Measurements from ENCODE around the gene EMP1.

EMP1 gene

DNA sequence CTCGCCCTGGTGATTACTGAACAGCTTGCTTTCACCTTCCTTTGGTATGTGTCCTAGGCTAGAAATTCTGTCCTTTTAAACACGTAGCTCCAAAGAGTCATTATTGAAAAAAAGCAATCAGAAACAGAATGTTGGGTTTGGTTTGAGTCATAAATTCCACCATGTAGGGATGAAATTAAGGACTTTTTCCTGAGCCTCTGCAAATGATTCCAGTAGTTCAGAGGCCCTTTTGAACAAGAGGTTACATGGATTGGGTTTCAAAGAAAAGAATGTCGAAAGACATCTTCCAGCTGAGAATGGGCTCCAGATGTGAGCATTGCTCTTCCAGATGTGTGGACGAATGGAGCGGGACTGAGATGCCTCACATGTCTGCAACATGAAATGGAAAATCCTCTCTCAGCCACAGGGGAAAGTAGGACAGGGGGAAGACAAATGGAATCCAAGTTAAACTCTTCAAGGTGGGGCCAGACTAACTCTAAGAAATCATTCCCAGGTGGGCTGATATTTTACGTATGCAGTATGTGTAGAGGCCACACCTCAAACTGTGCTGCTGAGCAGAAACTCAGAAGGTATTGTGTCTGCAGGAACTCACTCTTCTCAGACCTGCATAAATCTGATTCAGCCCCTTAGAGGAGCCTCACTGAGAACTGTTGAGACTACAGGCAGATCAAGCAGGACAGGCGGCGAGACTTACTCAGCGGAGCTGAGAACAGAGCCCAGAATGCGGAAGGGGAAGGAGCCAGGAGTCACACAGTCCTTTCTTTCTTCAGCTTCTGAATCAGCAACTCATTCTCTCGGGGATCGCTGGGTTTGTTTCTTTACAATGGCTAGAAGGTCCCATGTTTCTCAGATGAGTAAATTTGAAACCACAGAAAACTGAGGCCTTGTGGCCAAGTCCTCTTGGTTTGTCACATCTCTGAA is 23.3 kb upstream of the EMP1 start:
- peak; percentile 73 for DNase-seq (ENCODE audit: low spot score)

DNA sequence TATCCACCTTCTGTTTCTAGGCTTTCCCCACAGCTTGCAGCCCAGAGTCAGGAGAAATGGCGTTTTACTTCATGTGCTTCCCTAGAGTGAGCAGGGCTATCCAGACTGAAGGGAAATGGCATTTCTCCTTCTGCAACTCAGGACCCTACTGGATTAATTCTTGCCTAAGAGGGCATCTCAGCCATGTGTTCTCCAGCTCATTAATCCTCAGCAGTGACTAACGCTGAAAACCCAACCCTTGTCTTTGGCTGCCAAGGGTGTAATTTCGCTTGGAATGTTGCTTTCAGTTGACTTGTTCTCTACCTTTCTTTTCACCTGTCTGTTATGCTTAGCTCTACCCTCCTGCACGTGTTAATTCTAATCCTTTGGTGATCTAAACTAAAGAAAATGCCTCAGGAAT is 21.0 kb upstream of the EMP1 start:
- DNase-seq (ENCODE audit: low spot score), result peak; percentile 65

DNA sequence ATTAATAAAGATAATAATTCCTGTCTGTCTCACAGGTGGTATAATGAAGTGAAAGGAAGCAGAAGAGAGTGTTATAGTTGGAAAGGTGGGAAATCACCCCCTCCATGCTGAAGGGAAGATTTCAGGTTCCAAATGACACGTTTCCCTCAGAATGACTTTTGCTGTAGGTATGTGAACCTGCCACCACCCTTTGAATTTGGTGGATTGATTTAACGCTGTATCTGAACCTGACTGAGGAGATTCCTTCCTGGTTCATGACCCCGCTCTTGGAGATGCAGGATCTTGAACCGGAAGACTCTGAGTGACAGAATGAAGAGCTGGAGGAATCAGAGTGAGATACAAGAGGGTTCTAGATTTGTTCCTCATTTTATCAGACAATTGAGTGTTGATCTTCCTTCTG is 20.3 kb upstream of the EMP1 start:
- no peak for DNase-seq (ENCODE audit: low spot score)

DNA sequence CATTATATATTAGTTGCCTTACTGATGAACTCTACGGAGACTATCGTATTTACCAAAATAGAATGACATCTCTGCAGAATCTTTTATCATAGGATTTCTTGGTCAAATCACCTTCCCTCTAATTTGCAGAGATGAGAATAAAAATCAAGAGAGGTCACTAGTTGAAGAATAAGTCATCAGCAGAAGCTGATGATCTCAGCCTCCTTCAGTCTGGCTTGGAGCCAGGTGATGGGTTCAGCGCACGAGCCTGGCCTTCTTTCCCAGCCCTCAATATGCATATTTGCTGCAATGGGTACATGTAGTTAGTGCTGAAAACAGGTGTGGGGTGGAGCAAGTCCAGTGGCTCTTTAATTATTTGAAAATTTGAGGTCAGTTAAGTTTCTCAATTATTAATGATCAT is 19.2 kb upstream of the EMP1 start:
- no peak for DNase-seq (ENCODE audit: low spot score)

DNA sequence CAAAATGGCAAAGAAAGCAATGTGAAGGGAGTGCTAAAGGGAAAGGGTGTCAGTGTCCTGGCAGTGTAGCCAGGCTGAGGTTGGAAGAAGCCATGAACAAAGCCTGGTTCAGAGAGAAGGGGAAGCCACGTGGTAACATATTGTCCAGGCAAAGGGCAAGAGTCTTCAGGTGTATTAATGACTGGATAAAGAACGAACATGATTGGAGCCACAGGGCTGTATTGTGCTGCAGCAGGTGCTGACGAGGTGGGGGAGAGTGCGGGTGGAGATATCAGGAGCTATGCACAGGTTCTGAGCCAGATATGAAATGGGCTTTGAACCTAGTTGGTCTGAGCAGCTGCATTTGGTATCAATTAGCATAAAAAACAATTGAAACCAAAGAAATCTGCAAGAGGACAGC is 18.6 kb upstream of the EMP1 start:
- DNase-seq (ENCODE audit: low spot score), result no peak

DNA sequence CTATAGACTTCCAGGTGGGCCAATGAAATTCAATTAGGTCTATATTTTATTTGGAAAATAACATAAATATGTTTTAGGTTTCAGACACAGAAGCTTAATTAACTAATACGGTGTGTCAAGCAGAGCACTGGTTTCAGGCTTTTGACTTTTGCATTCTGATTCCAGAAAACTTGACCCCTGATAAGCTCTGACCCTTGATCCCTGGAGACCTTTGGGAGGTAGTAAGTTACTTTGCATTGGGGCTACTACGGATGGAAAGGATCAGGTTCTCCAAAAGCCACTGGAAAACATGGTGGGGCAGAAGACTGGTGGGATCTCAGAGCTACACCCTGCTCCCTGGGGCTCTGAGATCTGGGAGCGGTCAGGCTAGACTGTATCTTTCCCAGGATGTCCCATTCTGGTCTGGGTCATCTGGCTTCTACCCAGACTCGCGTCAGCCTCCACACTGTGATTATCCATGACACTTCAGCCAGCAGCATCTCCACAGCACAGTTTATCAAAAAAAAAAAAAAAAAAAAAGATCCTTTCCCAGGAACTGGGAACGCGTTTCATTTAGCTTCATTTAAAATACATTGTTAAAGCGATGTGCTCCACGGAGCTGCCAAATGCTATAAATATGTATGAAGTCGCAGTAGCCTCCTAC is 17.8 kb upstream of the EMP1 start:
- DNase-seq (ENCODE audit: low spot score), result no peak

DNA sequence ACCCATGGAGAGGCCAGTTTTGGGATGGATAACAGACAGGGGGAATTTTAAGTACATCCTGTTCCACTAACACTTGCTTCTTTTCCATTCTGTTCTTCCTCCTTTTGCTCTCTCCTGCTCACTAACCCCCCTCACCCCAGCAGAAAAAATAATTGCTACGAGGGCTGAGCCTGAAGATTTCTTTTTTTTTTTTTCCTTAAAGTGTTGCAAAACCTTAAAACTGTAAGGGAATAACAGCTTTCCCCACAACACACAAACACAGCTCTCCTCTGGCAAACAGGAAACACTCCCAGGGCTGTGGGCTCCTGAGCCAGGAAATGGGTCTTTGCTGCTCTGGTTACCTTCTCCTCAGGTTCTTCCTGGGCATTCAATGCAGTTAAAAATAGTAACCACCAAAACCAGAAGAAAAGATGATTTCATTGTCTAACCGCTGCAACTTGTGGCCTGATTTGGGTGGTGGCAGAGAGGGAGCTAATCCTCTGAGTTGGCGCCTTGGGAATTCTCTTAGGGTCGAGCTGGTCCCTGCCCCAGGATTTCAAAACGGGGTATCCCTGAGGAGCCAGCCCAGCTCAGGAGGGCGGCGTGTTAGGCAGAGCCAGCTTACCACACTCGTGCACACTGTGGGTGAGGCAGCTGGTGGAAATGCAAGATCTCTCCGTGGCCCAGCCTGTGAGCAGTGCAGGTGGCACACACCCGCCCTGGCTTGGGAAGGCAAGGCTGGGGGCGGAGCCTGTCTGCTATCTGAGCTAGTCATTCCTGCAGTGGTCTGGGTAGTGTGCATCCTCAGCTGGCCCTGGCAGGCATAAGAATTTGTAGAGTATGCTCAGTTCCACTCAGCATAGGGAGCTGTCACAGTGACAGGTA is 17.1 kb upstream of the EMP1 start:
- DNase-seq (ENCODE audit: low spot score), result peak; percentile 56

DNA sequence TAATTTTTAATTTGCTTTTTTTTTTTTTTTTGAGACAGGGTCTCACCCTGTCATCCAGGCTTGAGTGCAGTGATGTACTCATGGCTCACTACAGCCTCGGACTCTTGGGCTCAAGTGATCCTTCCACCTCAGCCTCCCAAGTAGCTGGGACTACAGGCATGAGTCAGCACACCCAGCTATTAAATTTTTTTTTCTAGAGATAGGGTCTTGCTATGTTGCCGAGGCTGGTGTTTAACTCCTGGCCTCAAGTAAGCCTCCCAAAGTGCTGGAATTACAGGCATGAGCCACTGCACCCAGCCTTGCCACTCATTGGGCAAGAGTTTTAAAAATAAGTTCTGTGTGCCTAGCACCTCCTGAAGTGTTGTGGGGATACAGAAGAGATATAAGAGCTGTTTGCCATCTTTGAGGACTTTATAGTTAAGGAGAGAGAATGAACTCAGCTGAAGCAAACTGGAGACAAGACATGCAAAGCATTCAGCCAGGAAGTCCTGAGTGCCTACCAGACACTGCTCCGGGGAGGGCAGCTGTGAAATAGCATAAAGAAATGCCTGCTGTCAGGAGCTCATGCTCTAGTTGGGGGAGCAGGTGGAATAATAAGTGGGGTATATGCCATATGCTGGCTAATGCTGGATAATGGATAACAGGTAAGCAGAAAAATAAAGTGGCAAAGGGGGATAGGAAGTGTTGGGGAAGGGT is 15.0 kb upstream of the EMP1 start:
- no peak for DNase-seq (ENCODE audit: low spot score)

DNA sequence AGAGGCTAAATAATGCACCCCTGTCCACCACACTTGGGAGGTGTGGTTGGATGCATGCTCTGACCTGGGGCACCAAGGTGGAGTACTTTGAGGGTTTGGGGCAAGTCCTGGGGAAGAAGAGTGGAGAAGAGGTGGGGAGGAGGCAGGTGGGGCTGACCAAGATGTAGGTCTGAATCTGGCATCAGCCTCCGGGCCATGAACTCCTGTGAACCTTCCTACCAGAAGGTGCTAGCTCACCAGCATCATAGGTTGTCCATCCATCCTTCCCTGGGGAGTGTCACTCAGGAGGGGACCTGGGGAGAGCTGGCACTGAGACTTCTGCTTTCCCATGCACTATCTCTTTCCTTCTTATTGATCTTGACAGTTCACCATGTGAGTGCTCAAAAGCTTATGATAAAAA is 13.6 kb upstream of the EMP1 start:
- no peak for DNase-seq (ENCODE audit: low spot score)

DNA sequence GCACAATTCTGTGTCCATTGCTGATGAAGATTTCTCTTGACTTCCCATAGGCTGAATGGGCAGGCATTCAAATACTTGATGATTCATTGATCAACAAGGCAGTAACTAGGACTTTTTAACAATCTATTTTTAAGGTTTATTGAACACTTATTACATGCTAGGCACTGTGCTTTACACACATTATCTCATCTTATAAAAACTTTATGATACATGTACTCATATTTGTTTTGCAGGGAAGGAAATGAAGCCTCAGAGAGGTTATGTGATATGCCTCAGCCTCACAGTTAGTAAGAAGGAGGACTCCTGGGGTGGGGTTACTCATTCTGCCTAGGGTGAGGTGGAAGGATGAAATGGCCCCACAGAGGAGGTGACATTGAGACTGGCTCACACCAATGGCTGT is 12.9 kb upstream of the EMP1 start:
- DNase-seq (ENCODE audit: low spot score), result no peak

DNA sequence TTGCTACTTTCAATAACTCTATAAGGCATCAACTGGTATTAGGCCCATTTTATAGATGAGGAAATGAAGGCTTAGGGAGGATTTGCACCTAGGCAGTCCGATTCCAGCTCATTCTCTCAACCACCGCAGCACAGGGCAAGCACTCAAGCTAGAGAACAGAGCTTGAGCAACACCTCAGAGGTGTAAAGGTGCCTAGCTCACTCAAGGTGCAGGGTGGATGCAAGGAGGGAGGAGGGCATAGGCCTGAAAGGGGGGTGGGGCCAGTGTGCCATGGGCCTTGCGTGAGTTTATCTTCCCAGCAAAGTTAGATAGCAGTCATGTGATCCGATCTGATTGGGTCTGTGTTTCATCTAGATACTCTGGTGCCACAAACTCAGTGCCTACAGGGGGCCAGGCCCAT is 10.2 kb upstream of the EMP1 start:
- no peak for DNase-seq (ENCODE audit: low spot score)

DNA sequence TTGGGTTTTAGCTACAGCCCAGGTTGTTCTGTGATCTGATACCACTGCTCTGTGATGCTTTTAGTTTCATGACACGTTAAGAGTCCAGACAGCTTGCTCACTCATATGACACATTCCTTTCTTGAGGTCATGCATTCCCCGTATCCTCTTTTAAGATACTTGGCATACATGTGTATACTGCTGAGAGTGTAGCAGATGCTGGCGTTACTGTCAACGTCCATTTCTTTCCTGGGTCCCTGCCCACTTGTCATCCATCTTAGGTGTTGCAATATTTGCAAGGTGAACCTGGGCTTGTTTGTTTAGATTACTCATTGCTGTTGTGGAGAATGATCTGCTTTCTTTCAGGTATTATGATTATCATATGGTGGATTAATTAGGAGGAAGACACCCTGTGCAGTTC is 9.1 kb upstream of the EMP1 start:
- DNase-seq (ENCODE audit: low spot score), result peak; percentile 68

DNA sequence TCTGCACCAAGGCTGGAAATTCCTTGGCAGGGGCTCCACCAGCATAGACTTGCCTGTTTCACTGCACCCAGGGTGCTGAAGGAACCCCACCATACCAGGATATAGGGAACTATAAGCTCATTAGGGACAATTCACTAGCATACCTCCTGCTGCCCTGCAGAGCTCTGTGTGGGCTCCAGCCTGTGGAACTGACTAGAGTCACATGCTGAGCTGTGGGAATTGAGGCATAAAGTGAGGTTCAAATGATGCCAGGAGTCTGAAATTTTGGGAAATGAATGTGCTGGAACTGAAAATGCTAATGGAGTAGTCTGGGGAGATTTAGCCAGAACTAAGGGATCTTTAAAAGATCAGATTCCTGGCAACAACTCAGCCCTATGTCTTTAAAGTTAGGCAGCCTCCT is 7.3 kb upstream of the EMP1 start:
- no peak for DNase-seq (ENCODE audit: low spot score)

DNA sequence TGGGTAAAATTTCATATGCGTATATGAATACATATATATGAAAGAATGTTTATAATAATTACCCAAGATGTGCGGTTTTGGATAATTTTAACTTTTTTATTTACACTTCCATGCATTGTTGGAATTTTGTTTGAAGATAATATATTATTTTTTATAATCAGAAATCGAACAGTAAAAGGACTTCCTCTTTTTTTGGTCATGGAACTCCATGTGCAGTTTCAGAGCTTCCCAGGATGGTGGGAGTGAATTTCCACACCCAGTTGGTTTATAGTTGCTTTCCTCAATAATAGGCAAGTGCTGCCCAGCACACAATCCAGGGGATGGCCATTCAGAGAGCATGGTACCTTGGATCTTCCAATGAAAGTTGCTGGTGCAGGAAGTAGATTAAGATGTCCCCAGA is 6.3 kb upstream of the EMP1 start:
- no peak for DNase-seq (ENCODE audit: low spot score)

DNA sequence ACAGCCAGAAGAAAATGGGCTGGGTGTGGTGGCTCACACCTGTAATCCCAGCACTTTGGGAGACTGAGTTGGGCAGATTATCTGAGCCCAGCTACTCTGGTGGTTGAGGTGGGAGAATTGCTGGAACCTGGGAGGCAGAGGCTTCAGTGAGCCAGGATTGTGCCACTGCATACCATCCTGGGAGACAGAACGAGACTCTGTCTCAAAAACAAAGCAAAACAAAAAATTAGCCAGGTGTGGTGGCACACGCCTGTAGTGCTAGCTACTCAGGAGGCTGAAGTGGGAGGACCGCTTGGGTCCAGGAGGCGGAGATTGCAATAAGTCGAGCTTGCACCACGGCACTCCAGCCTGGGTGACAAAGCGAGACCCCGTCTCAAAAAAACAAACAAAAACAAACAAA is 3.8 kb upstream of the EMP1 start:
- DNase-seq (ENCODE audit: low spot score), result no peak

DNA sequence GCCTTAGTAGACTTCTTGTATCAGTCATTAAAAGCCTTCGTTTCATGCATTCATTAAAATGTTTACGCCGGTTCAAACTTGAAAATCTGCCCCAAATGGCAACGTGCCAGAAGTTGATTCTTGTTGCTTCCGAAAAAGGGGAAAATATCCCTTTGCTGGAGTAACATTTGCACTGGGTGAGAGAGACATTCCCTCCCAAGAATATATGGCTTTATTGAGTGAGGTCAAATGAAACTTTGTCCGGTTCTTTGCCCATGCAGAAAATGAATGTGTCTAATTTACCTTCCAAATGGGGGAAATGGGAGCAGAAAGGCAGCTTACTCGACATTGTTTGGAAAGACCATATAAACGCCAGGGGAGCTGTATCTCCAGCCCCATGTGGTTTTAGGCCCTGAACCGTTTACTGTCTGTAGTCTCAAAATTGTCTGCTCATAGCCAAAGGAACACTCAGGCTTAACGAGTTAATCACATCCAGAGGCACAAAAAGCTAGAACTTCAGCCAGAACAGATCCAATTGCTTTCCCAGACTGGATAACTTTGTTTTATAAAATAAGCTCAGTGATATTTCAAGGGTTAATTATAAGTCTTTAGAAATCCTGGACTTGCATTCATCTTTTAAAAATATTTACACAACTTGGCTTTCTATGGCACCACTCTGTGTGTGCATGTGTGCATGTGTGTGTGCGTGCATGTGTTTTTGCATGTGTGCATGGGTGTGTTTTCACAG is 2.9 kb upstream of the EMP1 start:
- no peak for DNase-seq (ENCODE audit: low spot score)

DNA sequence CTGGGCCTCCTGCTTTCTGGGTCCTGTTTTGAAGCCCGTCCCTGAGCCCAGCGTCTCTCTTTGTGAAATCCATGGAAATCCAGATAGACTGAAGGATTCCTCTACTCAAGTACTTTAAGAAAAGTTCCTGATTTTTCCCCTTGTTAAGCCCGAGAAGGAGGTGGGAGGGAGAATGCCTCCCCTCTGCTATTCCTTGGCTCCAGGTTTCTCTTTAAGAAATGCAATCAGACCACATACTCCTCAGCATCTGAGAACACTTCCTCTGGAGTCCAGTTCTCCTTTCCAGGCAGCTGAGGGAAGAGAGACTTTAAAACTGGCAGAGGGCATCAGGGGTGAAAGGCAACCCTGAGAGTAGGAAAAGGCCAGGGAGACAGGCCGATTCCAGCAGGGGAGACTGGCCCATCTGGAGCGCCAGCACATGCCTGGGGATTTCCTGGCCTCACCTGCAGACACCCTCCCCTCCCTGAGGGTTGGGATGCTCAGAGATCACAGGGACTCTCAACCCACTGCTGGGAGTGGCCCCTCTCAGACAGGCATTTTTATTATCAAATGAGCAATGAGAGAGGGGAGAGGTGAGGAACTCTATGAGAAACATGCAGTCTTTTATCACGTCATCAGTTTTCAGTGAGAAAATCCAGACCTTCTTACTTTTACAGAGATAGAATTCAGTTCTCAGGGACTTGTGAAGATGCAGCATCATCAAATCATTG is 2.0 kb upstream of the EMP1 start:
- DNase-seq (ENCODE audit: low spot score), result no peak

DNA sequence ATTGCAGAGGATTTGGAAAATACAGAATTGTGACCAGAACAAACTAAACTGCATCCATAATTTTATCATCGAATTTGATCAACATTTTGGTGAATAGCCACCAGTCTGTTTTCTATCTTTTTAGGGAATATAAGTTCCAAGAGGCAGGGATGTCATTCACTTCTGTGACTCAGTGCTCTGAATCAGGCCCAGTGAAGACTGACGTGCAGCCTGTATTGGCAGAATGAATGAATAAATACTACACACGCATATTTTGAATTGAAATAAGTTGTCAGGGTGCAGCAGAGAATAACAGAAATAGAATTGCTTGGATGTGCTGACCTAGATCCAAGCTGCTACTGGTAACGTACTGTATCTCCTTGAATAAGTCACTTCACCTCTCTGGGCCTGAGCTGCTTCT is 1.3 kb upstream of the EMP1 start:
- DNase-seq (ENCODE audit: low spot score), result no peak

DNA sequence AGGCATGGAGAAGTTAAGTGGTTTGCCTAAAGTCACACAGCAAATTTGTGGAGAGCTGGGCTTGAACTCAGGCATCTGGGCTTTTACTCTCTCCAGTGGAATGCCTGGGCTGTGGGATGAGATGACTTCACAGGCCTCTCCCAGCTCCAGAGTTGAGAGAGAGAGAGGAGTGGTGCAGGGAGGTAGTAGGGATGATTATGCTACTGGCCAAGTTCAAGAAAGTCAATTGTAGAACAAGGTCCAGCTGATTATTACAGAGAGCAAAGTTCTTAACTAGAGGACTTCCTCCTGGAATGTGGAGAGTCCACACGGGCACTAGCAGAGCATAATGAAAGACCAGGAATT is 769 bp upstream of the EMP1 start:
- peak; percentile 53 for DNase-seq (ENCODE audit: low spot score)

DNA sequence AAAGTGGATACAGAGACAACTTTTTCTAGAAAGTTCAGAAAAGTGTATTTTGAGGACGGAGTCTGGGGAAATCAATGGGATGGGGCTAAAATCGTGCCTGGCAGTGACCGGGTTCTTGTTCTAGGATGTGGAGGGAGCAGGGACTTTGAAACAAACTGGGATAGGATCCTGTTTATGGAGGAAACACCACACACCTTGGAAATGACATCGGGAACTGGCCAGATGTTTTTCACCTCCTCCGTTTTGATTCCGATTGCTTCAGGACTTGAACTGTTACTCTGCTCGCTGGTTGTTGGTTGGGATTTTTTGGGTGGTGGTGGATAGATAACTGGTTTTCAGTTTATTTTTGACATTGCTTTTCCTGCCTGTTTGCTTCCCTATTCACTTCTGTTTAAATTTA is 506 bp downstream of the EMP1 start:
- DNase-seq (ENCODE audit: low spot score), result no peak

Data from GM03348 (cell line).